GM19193 (cell line): ENCODE results near the gene LILRB2.

Source experiments
- POLR2A ChIP-seq: IDR thresholded peaks from 4 replicates; pipeline ENCODE4 v1.6.1; 2011; ENCODE audit not compliant: insufficient read depth, insufficient read length; ENCODE audit errors: extremely low read depth

LILRB2 gene

DNA sequence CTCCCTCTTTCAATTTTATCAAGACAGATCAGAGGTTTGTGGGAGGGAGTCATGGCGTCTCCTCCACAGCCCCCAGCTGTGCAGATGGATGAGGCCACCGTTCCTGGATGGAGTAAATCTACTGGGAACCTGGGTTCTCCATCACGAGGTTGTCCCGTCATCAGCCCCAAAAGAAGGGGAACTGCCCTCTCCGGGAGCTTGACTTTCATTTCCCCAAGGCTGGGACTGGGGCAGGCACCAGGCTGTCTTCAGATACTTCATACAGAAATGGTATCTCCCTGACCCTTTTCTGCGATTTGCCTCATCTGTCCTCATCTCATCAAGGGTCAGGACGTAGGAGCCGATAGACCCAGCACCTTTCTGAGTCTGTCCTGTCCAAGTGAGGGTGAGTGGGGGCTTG is 9.8 kb downstream of the LILRB2 start:
- TF ChIP-seq POLR2A: no peak

DNA sequence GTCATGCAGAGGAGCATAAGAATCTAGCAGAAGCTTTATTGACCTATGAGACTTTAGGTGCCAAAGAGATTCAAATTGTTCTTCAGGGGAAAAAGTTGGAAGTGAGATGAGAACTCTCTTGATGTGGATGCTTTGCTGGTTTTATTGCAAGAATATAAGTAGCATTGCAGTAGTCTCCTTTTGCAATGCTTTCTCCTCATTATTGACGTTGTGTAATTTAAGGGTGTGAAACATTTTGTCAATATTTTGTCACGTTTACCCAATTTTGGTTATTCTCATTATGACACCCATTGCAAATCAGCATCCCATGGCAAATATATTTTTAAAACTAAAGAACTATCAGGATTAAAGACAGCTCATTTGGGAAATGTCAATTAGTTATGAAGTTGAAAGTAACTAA is 12.0 kb downstream of the LILRB2 start:
- TF ChIP-seq POLR2A: no peak

DNA sequence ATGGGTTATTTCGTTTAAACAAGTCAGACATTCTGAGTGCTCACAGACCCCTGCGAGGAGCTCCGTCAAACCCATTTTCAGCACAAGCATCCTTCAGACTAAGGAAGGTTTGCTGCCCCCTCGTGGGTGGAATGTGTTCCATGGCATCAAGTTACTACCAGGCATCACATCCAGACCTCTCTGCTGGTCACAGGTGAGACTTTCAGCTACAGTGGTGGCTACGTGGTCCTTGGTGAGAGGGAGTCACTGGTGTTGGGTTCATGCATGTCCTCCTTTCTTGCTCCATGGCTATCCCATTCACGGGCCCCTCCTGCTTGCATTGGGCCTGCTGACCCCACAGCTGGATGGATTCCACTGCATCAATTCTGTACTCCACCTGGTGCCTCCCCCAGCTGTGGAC is 14.8 kb downstream of the LILRB2 start:
- no peak for TF ChIP-seq POLR2A

DNA sequence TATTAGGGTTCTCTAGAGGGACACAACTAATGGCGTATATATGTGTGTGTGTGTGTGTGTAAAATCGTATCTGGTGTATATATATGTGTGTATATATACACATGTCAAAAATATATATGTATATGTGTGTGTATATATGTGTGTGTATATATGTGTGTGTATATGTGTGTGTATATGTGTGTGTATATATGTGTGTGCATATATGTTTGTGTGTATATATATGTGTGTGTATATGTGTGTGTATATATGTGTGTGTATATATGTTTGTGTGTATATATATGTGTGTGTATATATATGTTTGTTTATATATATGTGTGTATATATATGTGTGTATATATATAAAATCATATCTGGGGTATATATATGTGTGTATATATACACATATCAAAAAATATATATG is 18.4 kb downstream of the LILRB2 start:
- no peak for TF ChIP-seq POLR2A

DNA sequence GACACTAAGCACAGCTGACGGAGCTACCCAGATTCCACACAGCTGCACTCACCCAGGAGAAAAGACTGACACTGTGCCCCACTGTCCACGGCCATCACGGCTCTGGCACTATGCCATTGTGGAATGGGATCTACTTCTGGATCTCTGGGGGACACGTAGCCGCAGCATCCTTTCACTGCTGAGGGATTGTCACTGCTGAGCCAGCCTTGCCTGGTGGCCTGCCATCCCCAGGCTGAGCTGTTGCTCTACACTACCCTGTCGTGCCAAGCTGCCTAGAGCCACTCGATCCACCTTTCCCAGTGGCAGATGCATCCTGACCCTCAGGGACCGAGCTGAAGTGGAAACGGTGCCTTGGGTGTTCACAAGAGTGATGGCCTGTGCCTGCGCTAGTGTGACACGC is 18.8 kb downstream of the LILRB2 start:
- TF ChIP-seq POLR2A: no peak

DNA sequence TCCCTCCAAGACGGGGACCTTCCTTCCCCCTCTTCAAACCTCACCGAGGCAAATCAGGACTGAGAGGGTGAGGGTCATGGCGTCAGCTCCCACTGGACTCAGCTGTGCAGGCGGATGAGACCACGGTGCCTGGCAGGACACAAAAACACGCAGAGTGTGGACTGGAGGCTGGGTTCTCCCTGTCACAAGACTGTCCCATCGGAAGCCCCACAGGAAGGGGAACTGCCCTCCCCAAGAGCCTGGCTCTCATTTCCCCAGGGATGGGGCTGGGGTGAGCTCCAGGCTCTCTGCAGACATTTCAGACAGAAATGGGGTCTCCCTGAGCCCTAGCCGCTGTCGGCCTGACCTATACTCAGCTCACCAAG is 23.8 kb downstream of the LILRB2 start, which contains the start of gene LILRB5:
Gene LILRB5, minus strand, starts transcription at position 158 of the 365 bp plus-strand sequence. Its CDS starts 80 bp downstream, at position 78.
- TF ChIP-seq POLR2A: no peak

DNA sequence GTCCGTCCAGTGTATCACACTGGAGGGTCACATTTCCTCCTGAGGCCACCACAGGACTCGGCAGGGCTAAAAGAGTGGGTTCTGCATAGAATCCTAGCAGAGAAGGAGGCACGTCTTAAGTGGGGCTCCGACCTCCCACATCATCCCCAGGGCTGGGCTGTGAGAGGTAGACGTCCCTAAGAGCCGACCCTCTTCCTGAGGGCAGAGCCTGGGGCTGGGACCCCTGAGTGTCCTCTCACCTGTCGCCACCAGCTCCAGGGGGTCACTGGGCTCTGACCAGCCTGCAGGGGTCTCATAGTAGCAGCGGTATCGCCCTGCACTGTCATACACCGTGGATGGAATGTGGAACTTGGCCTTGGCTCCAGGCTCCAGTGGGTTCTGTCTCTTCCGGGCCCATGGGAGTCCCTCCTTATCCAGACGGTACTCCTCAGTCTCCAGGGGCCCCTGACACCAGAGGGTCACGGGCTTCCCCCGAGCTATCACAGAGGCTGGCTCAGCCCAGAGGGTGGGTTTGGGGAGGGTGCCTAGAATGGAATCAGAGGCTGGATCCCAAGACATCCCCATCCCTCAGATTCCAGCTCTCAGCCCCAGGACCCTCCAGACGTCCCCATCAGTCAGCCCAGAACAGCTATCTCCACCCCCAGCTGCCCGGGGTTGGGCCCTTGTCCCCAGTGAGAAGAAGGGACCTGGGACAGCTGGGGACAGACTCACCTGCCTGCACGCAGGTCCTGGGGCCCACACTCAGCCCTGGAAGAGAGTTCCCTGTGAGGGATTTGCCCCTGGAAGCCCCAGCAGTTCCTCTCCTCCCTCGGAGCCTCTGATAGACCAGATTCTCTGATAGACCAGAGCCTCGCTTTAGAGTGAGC is 24.4 kb downstream of the LILRB2 start:
- TF ChIP-seq POLR2A: no peak

DNA sequence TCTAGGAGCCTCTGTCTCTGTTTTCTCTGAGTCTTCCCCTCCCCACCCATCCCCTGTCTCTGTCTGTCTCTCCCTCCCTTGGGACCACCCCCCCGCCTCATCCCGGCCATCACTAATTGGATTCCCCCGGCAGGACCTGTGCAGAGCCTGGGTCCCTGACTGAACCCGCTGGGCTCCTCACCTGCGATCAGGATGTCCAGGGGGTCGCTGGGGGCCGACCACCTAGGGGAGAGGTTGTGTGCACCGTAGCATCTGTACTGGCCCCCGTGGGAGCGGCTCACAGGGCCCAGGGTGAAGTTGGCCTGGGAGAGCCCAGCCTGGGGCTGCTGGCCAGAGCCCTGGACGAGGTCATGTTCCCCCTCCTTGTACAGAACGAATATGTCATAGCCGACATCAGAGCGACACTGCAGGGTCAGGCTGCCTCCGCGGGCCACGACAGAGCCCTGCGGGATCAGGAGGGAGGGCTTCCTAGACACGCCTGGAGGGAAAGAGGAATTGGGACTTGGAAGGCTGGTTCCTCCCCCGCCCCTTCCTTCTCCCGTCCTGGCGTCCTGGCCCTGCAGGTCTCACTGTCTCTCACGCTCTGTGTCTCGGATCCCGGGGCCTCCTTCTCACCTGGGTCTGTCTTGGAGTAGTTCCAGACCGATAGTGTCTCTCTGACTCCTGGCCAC is 25.7 kb downstream of the LILRB2 start:
- no peak for TF ChIP-seq POLR2A

DNA sequence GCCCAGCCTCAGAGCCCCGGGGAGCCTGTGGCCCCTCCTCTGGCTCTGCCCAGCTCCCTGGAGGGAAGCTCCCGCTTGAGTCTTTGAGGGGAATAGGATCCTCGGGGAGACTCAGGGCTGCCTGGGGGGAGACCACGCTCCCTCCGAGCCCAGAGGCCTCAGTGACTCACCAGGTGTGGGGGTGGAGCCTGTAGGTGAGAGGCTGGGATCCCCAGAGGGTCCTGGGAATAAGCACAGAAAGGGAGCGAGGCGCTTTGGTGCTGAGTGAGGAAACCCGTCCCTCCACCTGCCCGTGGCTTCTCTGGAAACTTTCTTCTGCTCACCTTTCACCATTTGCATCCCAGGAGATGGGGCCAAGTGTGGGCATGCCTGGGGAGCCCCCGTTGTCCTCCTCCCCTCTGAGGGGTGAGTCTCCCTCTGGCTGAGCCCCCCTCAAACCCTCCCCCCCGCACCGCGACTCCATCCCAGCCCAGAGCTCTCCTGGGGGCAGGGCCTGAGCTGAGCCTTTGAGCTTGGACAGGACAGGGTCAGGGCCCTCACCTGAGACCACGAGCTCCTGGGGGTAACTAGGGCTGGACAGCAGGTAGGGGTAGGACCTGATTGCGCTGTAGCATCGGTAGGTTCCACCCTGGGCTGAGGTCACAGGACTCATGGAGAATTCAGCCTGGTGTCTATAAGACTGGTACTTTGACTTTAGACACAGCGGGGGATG is 26.6 kb downstream of the LILRB2 start:
- TF ChIP-seq POLR2A: no peak

DNA sequence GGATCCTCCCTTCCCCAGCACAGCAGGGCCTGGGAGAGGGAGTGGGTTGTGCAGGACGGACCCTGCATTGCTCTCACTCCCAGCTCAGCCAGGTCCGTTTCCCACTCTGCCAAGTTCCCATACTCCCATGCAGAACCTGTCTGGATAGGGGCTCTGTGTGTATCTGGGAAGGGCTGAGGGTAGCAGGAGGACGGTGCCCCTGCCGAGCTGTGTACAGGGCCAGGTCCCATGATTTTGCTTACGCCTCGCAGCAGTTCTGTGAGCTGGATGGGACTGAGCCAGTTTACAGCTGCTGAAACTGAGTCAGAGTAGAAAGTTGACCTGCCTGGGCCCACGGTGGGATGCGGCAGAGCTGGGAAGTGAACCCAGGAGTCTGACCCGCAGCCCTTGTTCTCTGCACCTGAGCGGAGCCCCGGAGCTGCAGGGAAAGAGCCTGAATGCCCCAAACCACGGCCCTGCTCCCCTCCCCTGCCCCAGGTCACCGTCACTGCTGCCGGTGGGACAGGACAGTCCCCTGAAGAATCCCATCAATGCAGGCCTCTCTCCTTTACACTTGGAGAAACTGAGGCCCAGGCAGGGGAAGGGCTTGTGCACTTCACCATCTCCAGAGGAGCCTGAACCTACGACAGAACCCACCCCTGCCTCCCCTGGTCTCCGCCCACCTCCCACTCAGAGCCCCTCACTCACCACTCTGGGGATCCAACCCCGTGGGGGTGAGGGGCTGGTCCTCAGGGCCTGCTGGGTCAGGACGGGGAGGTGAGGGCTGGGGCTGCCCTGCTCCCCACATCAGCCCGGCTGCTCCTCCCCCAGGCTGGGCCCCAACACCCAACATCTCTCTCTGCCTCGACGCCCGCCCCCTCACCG is 27.3 kb downstream of the LILRB2 start:
- TF ChIP-seq POLR2A: no peak

DNA sequence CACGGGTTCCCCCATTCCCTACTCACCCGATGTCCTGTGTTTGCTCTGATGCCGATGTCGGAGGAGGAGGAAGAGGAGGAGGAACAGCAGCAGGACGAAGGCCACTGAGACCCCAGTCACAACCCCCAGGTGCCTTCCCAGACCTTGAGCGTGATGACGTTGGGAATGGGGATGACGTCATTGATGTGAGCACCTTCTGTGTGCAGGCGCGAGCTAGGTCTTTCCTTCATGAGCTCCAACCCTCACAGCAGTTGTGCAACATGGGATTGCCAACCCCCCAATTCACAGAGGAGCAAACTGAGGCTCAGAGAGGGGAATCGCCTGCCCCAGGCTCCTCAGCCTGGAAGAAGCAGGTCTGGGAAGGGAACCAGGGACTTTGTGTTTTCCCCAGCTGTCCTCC is 28.1 kb downstream of the LILRB2 start:
- no peak for TF ChIP-seq POLR2A

DNA sequence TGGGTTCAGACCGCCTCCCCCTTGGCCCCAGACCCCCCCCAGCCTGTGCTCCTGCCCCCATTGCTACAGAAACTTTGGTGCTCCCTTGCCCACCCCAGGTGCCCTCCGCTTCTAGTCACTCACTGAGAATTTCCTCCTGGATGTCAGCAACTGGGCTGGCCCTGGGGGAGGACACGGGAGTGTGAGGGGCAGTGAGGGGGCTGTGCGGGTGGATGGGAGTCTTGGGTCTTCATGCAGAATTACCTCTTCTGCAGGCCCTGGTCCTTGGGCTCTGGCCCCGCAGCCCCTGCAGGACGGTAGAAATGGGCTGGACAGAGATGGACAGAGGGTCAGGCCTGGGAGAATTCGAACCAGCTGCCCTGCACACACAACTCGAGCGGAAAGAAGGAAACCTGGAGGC is 28.7 kb downstream of the LILRB2 start:
- TF ChIP-seq POLR2A: no peak

DNA sequence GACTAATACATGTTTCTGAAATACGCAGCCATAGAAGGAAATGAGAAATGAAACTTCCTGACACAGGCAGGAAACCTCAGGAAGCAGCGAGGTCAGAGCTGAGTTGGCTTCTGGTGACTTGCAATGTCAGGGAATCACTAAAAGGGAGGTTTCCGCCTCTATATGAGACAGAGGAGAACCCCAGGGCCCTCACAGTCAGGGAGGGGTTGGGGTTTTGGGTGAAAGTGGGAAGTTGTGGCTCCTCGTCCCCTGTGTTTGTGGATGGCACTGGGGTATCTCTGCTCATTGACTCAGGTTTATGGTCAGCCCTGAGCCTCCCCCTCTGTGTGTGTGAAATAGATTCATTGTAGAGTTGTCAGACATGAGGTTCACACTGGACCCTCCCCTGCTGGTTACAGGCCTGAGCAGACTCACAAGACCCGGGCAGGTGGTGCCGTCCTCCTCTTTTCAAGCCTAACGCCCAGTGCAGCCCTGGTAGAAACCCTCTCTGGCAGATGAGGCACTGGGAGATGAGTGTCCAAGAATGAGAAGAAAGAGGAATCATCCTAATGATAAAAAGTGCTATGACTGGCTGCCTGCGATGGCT is 32.8 kb downstream of the LILRB2 start:
- TF ChIP-seq POLR2A: no peak

DNA sequence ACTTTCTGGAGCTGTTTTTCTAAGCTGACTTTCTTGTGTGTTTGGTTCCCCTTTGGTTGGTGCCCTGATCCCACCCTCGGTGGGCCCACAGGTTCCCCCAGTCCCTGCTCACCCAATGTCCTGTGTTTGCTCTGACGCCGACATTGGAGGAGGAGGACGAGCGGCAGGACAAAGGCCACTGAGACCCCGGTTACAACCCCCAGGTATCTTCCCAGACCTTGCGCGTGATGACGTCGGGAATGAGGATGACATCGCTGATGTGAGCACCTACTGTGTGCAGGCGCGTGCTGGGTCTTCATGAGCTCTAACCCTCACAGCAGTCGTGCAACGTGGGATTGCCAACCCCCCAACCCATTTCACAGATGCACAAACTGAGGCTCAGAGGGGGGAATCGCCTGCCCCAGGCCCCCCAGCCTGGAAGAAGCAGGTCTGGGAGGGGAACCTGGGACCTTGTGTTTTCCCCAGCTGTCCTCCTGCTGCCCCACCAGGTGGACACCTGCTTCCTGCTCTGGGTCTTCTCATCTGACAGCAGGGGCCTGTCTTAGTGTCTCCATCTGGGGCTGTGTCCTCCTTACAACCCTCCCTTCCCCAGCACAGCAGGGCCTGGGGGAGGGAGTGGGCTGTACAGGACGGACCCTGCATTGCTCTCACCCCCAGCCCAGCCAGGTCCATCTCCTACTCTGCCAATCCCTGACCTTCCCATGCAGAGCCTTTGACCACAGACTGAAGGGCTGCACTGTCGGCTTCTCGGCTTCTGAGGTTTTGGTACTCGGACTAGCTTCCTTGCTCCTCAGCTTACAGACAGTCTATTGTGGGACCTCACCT is 33.6 kb downstream of the LILRB2 start:
- no peak for TF ChIP-seq POLR2A

DNA sequence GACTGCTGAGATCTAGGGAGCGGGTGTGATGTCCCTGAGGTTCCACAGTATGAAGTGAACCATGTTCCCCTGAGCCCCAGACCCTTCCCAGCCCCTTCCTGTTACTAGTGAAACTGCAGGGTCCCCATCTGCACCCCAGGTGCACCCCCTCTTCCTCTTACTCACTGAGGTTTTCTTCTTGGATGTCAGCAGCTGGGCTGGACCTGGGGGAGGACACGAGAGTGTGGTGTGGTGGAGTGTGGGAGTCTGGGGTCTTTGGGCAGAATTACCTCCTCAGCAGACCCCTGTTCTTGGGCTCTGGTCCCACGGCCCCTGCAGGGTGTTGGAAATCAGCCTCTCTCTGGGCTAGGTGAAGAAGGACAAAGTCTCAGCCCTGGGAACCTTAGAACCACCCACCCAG is 35.0 kb downstream of the LILRB2 start:
- no peak for TF ChIP-seq POLR2A
